Activated T-helper 9 cell treated with anti-CD3 and anti-CD28 coated beads, Interleukin-2, amount 50 U/mL, for 16 hours (primary cell): ENCODE results near the gene FGF8.

Experiments
- DNase-seq: peaks from one replicate; pipeline ENCODE4 v3.0.0-alpha.2; 2020; ENCODE audit warnings: low read depth

FGF8 gene

DNA sequence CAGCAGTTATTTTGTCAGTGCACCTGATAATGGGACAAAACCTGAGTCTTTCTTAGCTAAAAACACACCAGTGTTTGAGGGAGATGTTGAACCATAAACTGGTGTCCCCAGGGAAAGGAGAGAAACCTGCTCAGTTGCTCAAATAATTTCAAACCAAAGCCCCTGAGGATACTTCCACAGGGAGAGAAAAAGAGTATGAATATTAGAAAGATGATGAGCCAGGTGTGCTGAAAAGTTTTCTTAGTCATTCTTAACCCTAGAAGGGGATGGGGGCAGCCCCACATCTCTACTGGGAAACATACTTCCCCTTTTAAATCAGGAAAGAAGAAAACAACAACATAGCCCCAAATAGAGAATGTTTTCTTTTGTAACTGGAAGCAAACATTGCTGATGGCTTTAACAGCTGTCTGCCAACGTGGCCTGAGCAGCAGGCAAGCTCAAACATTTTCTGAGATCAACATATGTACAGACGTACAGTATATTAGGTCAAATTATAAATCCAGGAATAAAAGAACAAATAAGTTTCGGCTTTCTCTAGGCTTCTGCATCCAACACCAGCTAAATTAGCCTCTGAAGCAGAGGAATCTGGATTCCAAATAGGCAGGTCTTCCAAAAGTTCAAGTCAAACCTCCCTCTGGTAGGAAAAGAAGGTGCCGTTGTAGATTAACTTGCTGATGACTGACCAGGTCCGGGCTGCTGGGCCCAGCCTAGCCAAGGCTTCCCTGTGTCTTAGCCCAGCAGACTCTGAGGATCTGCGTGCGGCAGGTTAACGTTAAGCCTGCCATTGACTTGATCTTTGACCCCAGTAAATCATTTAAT lies 50.4 kb downstream of the FGF8 start:
- DNase-seq = no peak

DNA sequence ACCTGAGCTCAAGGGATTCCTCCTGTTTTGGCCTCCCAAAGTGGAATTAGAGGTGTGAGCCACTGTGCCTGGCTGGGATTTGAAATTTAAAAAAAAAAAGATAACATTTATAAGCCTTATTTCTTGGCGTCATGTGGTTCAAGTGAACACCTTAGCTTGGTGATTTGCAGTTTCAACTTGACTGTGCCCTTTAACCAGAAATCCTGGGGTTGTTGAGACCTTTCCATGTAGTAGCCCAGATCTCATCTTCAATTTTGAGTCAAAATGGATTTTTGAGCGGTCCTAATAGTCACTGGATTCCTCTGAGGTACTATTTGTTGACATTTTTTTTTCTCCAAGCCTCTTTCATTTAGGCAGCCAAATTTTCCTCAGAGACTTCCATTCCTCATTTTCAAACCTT lies 51.5 kb downstream of the FGF8 start:
- no peak for DNase-seq

DNA sequence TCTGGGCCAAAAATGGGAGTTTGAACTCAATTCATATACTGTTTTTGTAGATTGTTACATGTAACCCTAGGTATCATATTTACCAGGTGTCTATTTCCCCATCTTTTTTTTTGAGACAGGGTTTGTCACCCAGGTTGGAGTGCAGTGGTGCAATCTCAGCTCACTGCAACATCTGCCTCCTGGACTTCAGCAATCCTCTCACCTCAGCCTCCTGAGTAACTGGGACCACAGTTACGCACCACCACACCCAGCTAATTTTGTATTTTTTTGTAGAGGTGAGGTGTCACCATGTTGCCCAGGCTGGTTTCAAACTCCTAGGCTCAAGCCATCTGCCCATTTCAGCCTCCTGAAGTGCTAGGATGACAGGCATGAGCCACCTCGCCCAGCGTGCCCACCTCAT lies 52.7 kb downstream of the FGF8 start:
- DNase-seq = no peak

DNA sequence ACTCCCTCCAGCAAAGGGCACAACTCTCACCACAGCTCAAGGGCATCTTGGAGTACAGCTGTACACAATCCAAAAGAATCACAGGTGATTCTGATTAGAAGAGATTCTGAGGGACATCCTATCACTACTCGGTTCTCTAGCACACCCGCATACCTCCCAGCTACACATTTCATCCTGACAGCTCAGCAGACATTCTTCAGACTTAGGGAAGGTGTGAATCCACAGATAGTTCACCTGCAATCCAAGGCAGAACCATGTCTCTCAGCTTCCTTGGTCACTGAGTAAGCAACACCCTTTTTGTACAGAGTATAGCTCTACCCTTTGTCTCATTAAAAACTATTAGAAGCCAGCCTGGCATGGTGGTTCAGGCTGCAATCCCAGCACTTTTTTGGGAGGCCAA lies 54.1 kb downstream of the FGF8 start:
- no peak for DNase-seq

DNA sequence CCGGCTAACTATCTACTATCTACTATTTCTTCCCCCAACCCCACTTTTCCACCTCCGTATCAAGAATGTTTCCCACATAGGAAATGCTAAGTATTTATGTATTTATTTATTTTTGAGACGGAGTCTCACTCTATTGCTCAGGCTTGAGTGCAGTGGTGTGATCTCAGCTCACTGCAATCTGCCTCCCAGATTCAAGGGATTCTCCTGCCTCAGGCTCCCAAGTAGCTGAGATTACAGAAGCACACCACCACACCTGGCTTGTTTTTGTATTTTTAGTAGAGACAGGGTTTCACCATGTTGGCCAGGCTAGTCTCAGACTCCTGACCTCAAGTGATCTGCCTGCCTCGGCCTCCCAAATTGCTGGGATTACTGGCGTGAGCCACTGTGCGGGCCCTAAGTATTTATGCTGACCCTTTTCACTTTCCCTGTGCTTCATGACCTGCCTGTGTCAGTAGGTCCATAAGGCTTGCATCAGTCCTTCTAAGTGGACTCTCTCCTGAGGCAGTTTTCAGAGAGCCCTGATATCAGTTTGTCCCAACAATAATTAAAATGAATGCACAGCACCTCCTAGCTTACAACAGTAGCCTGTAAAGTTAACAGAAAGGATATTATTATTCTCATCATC lies 55.2 kb downstream of the FGF8 start:
- DNase-seq = no peak
